NT2/D1 (cell line): Measurements from ENCODE around the gene COL8A1.

Experiments used
- YY1 ChIP-seq: IDR thresholded peaks from 2 replicates; pipeline ENCODE4 v1.6.1; 2011; ENCODE audit not compliant: insufficient read length, insufficient read depth
- ZNF274 ChIP-seq: IDR thresholded peaks from 2 replicates; pipeline ENCODE4 v1.6.1; 2011; ENCODE audit warnings: mild to moderate bottlenecking, low read depth, low read length

GRCh38 chr3:99772171-99772570 lies 133.8 kb downstream of the COL8A1 start:
- no peak for TF ChIP-seq YY1
- TF ChIP-seq ZNF274, result no peak
